Ishikawa (cell line): ENCODE results near the gene SGO2.

Experiments
- EP300 ChIP-seq: IDR thresholded peaks from 2 replicates; pipeline ENCODE4 v1.6.1; 2012; ENCODE audit warnings: borderline replicate concordance
- RAD21 ChIP-seq: IDR thresholded peaks from 2 replicates; pipeline ENCODE4 v1.6.1; 2012; ENCODE audit warnings: low read depth
- REST ChIP-seq: IDR thresholded peaks from 2 replicates; pipeline ENCODE4 v1.6.1; 2012; ENCODE audit warnings: low read depth, mild to moderate bottlenecking

GRCh38 chr2:200608341-200609027, 82.5 kb downstream of the SGO2 start:
- no peak for TF ChIP-seq RAD21
- TF ChIP-seq EP300, result no peak
- no peak for TF ChIP-seq REST
